GM21423 (cell line): ENCODE data around the gene ERMN.

Source experiments
- ATAC-seq: cut with Tn5 transposase; IDR thresholded peaks from one replicate; pipeline ENCODE4 v1.9.1; 2021; ENCODE audit warnings: mild to moderate bottlenecking, moderate library complexity; ENCODE audit not compliant: unreplicated experiment

The ERMN gene

DNA sequence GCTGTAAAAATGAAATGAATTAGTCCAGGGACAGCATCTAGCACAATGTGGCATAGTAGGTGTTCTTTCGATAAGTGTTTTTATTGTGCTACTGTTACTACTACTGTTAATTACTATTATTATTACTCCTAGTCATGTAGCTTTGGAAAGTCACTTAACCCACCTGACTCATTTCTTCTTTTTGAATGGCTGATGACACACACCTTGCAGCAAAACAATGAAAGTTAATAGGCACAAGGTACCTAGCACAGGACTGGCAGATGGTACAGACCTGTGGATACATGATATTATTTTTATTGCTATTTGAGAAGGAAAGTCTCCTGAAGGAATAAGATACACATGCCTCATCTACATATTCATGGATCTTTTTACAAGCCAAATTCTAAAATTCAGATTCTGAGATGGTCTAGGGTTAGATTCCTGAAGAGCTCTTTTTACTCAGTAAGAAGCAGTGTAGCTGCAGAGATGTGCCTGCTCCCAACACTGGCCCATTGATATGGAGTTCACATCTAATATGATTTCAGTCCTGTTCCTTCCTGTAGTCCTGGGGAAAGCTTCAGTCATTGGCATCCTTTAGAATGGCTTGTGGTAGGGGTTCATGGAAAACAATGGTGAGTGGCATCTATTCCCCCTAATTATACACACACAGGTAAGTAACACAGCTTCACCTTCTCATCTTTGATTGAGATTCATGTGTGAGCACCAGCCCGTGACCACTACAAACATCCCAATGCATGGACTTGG is 7.9 kb upstream of the ERMN start:
- ATAC-seq = no peak

GRCh38 chr2:157329524-157329923 is 3.9 kb upstream of the ERMN start:
- ATAC-seq = no peak

GRCh38 chr2:157327621-157328500 is 2.2 kb upstream of the ERMN start:
- ATAC-seq = peak; percentile 99

DNA sequence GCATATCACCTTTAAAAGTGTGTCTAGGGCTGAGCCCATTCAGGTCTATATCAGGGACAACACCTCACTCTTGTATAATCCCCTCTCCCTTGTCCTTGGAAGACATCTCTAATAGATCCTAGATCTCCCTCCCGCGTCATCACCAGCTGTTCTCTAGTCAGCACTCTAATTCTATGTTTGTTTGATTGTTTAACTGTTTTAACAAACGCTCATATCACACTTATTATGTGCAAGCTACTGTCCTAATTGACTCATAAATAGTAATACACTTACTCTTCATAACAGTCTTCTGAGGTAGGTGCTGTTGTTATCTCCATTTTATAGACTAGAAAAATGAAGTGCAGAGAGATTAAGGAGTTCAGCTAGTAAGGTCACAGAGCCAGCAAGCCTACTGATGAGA is 1.6 kb upstream of the ERMN start:
- ATAC-seq = peak; percentile 22

- ATAC-seq = no peak
Observed at GRCh38 chr2:157326698-157327097, 1.1 kb upstream of the ERMN start.

GRCh38 chr2:157324331-157324843 is 1.2 kb downstream of the ERMN start:
- no peak for ATAC-seq

- no peak for ATAC-seq
Observed at GRCh38 chr2:157322432-157322831, 3.2 kb downstream of the ERMN start.

DNA sequence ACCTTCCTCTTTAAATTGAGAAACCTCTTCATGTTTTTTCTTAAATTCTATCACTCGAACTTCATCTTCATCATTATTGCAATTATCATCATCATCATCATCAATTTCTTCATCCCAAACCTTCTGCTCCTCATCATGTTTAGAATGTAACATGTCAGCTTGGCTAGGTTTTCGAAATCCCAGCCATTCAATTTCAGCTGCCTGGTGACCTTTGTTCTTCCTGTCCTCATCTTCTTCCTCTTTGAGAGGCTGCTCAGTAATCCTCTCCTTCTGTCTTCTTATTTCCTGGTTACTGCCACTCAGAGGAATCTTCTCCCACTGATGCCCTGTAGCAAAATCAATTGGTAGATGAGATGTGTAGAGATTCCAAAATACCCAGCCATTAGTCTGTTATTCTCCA is 4.2 kb downstream of the ERMN start:
- no peak for ATAC-seq

GRCh38 chr2:157320409-157320808 is 5.2 kb downstream of the ERMN start:
- ATAC-seq = no peak

DNA sequence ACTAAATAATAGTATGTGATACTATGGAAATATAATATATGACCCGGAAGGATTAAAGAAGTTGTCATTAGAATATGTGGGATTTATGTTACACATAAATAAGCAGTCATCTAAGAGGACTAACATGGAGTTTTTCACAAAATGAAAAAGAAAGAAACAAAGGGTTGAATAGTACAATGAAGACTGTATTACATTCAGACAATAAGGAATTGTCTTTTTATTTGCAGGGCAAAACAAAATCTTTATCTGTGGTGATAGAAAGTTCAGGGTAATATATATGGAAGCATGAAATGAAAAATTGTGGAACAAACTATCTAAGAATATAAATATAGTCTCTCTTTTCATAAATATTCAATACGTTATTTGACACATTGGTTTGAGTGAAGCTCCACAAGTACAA is 5.8 kb downstream of the ERMN start:
- no peak for ATAC-seq

- ATAC-seq = no peak
Observed at GRCh38 chr2:157318884-157319283, 6.7 kb downstream of the ERMN start.

DNA sequence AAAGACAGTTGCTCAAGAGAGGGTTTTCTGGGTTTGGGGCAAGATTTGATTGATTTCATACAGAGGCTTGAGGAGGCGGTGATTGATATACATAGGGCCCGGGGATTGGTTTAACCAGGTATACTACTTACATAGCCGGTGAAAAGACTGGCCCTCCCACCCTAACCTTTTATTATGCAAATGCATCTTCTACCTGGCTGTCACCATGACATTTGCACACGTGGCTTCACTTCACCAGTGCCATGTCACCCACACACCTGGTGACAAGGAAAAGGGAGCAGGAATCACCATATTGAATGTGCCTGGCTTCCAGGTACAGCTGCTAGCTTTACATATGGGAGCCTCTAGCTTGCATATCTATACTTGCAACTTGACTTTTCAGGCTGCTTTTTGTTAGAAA is 9.7 kb downstream of the ERMN start:
- no peak for ATAC-seq

DNA sequence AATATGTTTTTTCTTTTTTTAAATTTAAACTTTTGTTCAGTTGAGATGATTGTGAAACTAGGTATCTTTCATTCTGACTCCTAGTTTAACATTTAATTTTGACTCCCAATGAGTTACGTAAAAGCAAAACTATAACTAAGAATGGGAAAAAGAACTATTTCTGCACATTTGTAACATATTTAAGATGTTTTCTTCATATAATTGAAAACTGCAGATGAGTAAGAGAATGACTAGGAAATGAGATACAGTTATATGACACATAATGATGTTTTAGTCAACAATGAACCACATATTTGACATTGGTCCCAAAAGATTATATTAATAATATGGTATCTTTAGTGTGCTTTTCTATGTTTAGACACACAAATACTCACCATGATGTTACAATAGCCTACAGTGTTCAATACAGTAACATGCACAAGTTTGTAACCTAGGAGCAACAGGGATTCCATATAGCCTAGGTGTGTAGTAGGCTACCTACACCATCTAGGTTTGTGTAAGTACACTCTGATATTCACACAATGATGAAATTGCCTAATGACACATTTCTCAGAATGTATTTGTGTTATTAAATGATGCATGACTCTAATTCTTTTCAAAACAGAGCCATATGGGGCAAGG is 12.6 kb downstream of the ERMN start:
- no peak for ATAC-seq

- ATAC-seq = no peak
Observed at GRCh38 chr2:157311706-157312105, 13.9 kb downstream of the ERMN start.

DNA sequence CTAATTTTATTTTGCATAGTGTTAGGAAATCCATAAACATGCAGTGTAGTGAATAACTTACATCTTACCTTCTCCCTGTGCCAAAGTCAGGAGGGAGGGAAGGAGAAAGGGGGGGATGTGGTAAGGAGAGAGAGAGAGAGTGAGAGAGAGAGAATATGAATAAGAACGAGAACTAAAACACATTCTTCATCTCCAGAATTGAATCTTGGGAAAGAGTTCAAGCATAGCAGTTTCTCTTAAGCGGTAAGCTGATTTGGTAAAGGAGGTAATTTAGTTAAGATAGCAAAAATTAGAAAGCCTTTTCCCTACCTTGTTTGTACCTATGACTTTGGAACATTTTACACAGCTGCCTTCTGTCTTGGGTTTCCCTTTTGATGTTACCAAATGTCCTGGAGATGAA is 15.7 kb downstream of the ERMN start:
- no peak for ATAC-seq

GRCh38 chr2:157307021-157307420 is 18.6 kb downstream of the ERMN start:
- ATAC-seq = no peak

GRCh38 chr2:157305723-157306110 is 19.9 kb downstream of the ERMN start:
- ATAC-seq = no peak

DNA sequence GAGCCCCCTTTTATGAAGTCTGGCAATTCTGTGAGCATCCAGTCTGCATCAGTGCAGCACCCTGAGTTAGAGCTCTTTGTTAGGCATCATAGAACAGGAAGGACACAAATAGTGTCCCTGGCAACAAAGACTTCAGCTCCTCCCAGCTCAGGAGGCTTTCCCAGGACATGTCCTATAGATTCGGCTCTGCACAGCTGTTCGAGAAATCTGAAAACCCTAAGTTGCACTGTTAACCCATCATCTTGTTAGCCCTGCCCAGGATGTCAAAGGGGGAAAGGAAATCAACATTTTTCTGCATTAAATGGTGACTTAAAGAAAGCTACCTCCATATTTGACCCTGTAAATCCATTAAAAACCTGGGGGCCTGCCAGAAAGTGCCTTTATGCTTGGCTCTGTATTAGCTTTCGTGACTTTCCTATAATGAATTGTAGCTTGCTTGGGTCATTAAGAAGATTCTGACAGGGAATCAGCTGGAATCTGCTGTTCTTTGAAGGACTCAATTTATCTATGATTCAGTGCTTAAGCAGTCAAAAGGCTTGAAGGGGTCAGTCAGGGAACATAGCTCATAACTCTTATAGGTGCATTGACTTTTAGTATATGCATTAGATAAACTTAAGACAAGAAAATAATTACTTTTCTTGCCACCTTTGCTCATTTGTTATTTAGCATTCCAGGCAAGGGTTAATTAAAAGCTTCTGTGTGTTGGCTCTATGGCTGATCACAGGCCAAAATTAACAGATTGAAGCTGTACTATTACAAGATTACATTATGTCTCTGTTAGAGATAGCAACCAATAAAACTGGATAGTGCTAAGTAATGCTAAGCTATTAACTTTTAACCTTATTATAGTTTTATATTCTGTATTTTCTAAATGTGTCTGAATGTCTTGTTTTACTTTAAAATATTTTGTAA is 20.6 kb downstream of the ERMN start:
- no peak for ATAC-seq

GRCh38 chr2:157303612-157304011 is 22.0 kb downstream of the ERMN start:
- ATAC-seq = no peak

DNA sequence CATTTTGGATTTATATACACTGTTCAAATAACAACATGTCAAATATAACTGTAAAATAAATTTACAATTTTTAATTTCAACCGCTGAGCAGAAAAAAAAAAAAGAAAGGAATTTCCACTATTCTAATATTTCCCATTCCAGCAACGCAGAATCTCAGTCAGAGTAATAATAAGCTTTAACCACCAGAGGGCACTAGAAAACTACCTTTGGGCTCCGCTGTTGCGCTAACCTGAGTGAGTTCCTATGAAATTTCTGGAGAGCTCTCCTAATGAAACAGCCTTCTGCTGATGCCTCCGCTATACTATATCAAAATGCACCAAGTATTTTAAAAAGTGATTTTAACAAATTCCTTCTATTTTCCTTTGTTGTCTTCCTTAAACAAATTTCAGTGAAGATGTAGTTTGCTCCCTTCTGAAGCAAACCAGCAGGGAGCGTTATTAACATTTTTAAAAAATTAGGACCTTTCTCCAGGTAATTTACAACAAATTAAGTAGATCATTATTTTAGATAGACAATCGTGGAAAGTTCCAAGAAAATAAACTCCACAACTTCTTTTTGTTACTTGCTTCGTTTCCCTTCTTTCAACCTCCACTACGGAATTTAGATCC is 23.0 kb downstream of the ERMN start:
- ATAC-seq = peak; percentile 84
